Measurements from ENCODE around the gene RTN4RL1.

DNA sequence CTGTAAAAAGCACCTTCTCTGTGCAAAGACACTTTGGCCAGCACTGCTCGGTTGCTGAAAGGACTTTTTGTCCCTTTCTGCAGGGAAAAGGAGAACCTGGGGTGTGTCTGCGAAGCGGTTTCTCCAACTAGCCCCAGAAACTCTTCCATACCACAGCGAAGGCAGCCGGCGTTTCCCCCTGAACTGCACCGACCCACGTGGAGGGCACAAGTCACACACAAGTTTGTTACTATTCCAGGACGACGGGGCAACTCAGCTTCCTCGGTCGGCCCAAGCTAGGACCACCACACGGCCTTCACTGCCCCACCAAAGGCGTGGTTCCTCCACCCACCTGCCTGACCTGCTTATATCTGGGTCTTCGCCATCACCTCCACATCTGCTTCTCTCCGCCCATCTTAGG is 1.9 kb downstream of the RTN4RL1 start:
- TF ChIP-seq, protein P1, sequence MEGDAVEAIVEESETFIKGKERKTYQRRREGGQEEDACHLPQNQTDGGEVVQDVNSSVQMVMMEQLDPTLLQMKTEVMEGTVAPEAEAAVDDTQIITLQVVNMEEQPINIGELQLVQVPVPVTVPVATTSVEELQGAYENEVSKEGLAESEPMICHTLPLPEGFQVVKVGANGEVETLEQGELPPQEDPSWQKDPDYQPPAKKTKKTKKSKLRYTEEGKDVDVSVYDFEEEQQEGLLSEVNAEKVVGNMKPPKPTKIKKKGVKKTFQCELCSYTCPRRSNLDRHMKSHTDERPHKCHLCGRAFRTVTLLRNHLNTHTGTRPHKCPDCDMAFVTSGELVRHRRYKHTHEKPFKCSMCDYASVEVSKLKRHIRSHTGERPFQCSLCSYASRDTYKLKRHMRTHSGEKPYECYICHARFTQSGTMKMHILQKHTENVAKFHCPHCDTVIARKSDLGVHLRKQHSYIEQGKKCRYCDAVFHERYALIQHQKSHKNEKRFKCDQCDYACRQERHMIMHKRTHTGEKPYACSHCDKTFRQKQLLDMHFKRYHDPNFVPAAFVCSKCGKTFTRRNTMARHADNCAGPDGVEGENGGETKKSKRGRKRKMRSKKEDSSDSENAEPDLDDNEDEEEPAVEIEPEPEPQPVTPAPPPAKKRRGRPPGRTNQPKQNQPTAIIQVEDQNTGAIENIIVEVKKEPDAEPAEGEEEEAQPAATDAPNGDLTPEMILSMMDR (conservative IDR thresholded peaks at IDR 0.05; ENCODE audit: low read depth, low read length) = no peak
- TF ChIP-seq POLR2A (IDR thresholded peaks at IDR 0.05; ENCODE audit: low read depth, low read length) = no peak
- no peak for TF ChIP-seq RFX5 (IDR thresholded peaks at IDR 0.05; ENCODE audit: low read depth, low read length)
